HG03354 (cell line): ENCODE data around the gene BMF.

Experiments
- ATAC-seq: cut with Tn5 transposase; IDR thresholded peaks from one replicate; pipeline ENCODE4 v1.9.1; 2021; ENCODE audit warnings: mild to moderate bottlenecking; ENCODE audit not compliant: unreplicated experiment, poor library complexity, severe bottlenecking

BMF gene

DNA sequence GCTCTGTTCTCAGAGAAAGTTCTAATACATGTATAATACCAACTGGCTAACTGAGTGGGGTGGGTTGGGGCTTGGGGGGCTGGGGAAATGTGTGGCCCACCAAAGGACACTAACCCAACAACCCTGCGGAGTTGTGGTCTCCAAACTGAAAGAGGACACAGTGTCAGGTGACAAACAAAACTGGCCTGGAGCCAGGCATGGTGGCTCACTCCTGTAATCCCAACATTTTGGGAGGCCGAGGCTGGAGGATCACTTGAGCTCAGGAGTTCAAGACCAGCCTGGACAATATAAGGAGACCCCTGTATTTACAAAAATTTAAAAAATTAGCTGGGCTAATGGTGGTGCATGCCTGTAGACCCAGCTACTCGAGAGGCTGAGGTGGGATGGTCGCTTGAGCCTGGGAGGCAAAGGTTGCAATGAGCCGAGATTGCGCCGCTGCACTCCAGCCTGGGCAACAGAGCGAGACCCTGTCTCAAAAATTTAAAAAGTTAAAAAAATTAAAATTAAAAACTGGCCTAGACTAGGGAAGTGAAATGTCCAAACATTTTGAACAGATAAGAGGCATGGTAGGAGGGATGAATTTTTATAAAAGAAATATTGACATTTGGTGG lies 38.0 kb downstream of the BMF start:
- ATAC-seq = no peak

DNA sequence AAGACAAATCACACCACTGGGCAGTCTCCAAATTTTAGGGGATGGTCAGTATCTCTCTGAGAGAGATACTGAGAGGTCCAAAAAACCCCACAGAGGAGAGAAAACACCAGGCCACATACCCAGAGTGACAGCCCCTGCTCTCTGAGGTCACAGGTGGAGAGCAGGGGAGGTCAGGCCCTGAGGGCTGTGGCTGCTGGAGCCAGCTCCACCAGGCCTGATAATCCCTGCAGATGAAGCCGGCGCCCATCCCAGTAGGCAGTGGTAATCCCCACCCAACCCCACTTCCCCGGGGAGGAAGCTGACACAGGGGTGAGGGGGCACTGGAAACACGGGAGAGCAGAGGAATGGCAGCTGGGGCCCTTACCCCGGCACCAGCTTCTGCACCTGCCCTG lies 38.5 kb downstream of the BMF start:
- ATAC-seq = no peak

GRCh38 chr15:40069178-40070165 lies 39.2 kb downstream of the BMF start:
- ATAC-seq = peak; percentile 62

GRCh38 chr15:40067921-40068624 lies 40.6 kb downstream of the BMF start:
- ATAC-seq = no peak

DNA sequence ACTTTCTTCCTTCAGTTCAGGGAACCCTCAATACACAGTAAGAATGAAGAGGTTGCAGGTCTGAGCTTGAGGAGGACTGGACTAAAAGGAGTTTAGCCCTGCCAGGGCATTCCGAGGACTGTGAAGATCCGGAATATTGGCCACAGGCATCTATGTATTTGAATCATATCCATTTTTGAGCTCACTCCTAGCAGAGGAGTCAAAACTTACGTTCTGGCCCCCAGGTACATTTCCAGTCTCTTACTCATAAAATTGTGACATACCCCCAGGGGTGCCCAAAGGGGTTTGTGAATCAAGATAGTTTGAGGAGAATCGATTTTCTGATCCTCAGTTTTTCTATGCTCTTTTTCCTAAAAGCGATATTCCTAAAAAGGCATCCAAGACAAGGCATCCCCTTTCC lies 42.1 kb downstream of the BMF start:
- no peak for ATAC-seq

DNA sequence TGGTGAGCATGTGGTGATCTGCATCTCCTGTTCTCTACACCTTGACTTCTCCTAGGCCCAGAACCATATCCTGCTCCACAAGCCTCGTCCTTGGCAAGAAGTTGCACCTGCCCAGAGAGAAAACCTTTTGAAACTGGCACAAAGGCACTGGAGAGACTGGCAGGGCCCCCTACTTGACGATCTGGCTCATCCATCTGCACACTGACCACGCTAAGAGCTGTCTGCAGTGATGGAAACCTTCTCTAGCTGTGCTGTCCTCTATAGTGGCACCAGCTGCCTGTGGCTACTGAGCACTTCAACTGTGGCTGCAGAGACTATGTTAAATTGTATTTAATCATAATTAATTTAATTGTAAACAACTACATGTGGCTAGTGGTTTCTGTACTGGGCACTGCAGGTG lies 43.5 kb downstream of the BMF start:
- no peak for ATAC-seq

DNA sequence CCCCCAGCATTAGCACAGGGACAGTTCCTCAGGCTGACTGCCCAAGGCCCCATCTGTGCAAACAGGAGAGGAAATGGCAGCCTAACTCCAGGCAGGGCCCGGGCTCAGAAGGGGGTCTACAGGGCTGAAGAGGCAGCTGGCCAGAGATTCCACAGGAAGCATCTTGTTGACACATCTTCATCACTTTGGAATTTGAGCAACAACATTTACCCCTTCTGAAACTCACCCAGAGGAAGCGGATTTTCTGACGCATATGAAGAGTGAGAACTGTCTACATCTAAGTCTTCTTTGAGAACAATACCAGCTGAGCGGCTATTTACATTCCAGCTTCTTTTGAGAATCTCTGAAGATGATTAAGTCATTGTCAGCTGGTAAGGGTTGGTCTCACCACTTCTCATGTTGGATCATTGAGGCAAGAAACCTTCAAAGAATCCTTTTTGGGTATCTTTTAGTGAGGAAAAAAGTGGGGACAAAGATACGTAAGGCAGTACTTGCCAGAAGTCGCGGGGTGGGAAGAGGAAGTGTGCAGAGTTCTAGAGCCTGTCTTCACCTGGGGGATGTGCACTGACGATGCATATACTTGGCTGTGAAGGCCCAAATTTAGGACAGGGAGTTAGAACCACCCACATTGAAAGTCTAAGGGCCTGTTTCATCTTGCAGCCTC lies 44.3 kb downstream of the BMF start:
- ATAC-seq = peak; percentile 68

- ATAC-seq = no peak
Measured at GRCh38 chr15:40063563-40064011, 45.1 kb downstream of the BMF start.

GRCh38 chr15:40062816-40063562 lies 45.7 kb downstream of the BMF start:
- no peak for ATAC-seq

DNA sequence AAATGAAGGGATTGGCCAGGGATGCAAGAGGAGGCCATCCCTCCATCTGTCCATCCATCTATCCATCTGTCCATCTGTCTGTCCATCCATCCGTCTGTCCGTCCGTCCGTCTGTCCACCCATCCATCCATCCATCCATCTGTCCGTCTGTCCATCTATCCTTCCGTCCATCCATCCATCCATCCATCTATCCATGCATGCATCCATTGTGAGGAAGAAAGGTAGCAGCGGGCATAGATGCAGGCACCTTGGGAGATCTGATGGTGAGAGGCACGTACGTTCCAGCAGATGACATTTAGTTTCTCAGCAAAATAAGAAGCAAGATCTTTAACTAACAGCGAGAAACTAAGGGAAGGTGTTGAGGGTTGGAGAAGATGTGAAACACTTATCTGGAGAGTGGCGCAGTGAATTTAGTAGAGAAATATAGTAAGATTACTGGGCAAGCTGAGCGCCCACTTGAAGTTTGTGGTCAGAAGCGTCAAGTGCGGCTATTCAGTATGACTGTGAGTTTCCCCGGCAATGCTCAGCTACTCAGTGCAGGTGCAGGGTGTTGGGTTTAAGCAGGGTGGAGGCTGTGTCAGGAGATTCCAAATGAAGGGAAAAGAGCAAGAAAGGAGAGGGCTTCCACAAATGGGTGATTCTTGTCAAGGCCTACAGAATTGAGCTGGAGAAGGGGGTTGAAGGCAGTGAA lies 47.3 kb downstream of the BMF start:
- ATAC-seq = peak; percentile 63

DNA sequence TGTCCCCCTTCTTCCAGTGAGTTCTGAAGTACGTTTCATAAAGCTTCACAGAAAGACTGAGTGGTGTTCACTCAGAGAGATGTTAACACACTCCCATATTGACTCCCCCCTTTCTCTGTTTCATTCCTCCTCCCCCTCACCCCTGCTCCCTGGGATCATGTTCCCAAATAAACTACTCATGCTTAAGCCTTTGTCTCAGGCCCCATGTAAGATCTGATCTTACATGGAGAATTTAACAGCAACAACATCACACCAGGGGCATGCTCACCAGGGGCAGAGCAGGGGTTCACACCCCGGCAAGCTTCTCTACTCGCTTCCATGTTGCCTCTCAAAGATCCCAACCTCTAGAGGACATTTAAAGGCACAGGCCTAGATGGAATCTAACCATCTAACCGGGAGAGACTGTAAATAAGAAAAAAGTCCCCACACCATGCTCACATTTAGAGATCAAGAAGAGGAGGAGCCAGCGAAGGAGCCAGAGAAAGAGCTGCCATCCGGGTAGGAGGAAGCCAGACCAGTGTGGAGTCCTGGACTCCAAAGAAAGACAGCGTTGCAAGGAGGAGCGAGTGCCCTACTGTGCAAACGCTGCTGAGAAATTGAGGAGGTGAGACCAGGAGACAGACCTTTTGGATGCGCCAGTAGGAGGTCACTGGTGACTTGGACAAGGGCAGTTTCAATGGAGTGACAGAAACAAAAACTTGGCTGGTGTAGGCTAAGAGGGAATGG lies 48.3 kb downstream of the BMF start:
- no peak for ATAC-seq

DNA sequence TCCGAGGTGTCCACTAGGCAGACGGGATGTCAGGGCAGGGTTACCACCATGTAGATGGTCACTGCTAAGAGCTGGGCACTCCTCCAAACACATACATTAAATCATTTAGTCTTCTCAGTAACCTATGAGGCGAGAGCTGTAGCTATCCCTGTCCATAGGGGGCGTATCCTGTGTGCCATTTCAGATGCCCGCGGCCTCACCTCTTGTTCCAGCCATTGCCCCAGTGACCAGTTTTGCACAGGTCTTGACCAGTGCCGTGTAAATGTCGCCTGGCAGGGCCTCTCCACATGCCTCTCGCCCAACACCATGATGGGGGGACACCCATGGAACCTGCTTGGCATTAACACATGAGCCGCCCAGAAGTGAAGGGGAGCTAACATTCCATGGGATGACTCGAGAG lies 48.9 kb downstream of the BMF start:
- ATAC-seq = no peak

GRCh38 chr15:40058476-40059140 lies 50.1 kb downstream of the BMF start:
- ATAC-seq = no peak

GRCh38 chr15:40055576-40056293 lies 52.9 kb downstream of the BMF start:
- ATAC-seq = no peak

- peak; percentile 83 for ATAC-seq
Measured at GRCh38 chr15:40054855-40055575, 53.7 kb downstream of the BMF start.

GRCh38 chr15:40054605-40054854 lies 54.1 kb downstream of the BMF start:
- ATAC-seq = peak; percentile 51
